GM19099 (cell line): ENCODE data around the gene MYF6.

Experiments
- POLR2A ChIP-seq: IDR thresholded peaks from 3 replicates; pipeline ENCODE4 v1.6.1; 2011; ENCODE audit warnings: low read depth; ENCODE audit not compliant: insufficient read length; ENCODE audit errors: extremely low read depth

Gene MYF6

GRCh38 chr12:80717856-80718255 lies 10.4 kb downstream of the MYF6 start:
- no peak for TF ChIP-seq POLR2A

- TF ChIP-seq POLR2A = no peak
Observed at GRCh38 chr12:80720516-80720915, 13.1 kb downstream of the MYF6 start.

GRCh38 chr12:80721326-80721725 lies 13.9 kb downstream of the MYF6 start:
- TF ChIP-seq POLR2A = no peak

- TF ChIP-seq POLR2A = no peak
Observed at GRCh38 chr12:80745851-80746505, 38.5 kb downstream of the MYF6 start.

DNA sequence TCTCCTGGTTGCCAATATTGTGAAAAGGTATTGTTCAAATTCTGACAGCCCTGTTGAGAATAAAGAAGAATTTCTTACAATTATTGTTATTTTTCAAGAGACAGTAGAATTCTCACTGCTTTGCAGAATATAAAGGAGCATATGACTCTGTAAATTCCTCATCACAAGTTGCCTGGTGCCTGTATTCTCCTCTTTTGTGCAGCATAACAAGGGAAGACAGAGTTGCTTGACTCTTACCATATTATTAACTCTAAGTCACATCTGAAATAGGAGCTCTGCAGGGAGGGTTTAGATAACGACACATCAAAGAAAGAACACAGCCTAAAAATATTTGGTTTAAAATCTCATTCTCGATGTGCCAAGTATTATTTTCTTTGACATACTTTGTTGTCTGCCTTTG lies 40.4 kb downstream of the MYF6 start:
- TF ChIP-seq POLR2A = no peak

DNA sequence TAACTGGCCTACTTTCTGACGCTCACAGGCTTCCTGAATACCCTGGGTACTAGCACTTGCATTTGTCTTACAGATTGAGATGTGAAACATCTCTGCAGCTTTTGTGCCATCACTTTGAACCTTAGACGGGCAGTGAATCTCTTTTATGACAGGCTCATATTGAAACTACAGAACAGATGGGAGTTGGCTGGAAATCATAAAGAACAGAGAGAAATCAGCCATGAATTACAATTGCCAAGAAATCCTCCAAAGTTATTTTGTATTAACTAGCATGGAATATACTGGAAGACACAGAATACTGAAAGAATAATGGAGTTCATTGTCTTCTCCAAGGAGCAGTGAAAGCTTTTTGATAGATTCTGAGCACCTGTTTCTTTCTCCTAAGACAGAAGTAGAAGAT lies 42.0 kb downstream of the MYF6 start:
- TF ChIP-seq POLR2A = no peak

DNA sequence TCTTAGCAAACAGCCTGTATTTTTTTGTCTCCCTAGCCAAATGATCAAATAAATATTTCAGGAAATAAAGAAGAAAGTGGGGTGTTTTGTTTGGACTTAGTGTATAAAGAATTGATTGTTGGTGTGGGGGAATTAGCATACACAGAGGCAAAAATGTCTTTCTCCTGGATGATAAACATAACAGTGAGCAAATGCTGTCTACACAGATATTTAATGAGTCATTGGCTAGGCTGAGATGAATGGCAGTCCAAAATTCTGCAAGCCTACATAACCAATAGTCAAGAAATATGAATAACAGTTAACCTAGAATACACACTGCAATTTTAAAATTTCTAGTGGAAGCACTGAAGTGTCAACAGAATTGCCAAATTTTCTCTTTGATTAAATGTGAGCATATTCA lies 45.0 kb downstream of the MYF6 start:
- no peak for TF ChIP-seq POLR2A

GRCh38 chr12:80754274-80754673 lies 46.8 kb downstream of the MYF6 start:
- no peak for TF ChIP-seq POLR2A

DNA sequence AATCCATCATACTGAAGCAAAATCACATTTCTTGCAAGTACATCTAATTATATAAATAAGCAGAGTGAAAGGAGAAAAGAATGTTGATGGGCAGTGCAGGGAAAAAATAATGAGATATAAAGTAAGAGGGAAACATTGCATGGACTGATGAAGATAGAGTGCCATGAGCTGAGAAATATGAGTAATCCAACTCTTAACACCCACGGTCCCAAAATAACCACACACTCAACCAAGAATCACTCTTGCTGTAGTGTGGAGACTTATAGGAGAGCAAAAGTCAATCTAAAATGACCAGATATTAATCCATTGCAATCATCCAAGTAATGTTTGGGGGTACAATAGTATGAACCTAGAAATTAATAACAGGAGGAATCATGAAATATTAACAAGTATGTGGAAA lies 49.4 kb downstream of the MYF6 start:
- TF ChIP-seq POLR2A = no peak
